CD4-positive, alpha-beta T cell treated with Interleukin-10 for 1 hour (primary cell): ENCODE measurements around the gene DAO.

Experiments
- DNase-seq: peaks from one replicate; pipeline ENCODE4 v3.0.0-alpha.2; 2020

The DAO gene

DNA sequence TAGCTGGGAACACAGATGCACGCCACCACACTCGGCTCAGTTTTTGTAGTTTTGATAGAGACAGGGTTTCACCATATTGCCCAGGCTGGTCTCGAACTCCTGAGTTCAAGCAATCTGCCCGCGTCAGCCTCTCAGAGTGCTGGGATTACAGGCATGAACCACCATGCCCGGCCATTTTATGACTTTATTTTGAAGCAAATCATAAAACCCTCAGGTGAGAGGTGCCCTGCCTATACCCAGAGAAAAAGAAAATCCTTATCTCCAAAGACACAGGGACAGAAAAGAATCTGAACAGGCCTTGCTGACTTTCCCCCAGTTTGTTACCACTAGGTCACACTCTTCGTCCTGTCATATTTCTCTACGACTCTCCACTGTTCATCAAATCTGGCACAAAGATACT, 48.8 kb downstream of the DAO start:
- DNase-seq = no peak

GRCh38 chr12:108930155-108930554, 50.3 kb downstream of the DAO start:
- DNase-seq = no peak

DNA sequence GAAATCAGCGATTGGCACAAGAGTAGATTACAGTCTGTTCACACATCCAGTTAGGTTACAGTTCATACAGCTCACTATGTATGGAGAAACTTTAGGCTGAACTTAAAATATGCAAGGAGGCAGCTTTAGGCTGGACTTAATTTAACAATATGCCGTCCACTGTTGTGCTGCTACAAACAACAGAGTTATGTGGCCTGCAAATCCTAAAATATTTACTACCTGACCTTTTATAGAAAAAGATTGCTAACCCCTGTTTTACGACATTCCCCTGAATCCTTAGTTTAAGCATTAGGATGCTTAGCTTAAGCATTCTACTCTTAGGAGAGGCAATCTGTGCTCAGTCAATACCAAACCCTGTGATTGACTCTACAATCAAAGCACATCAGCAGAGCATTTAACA, 50.9 kb downstream of the DAO start:
- DNase-seq = no peak

DNA sequence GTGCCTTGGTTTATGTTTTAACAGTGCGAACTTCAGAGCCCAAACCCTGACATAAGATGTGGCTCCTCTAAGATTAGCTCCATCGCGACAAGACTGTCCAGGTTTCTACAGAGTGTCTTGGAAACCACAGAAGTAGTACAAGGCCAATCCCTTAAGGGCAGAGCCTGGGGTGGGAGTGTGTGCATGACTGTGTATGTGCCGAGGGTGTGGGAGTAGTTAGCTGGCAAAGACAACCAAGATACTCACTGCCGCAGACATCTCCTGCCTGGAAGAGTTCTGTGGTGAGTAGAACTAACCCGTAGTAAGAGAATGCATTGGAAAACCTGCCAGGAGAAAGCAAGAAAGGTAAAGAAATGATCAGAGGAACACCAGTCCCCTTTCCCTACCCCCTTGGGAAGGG, 54.1 kb downstream of the DAO start:
- DNase-seq = no peak

DNA sequence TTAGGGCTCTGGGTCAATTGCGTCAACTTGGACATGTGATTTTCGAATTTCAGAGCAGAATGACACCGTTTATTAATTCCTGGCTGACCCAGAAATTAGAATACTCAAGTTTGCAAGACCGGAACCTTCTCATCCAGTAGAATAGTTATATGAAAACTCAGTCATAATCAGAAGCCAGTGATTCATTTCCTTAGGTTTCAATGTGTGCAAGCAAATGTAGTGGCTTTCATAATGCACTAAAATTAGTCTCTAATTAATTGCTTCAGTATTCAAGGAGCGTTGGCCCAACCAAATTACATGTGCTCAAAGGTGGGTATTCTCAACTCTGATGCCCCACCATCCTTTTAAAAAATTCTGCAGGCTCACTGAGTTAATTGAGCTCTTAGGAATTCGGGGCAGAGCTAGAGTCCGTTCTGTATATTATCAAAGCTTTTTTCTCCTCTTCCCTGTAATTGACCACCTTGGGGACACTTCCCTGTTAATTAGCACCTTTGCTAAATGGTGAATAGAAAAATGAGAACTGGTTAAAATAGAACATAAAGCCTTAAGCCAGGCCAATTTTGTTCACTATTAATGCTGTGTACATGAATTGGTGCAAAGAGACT, 55.4 kb downstream of the DAO start:
- no peak for DNase-seq

GRCh38 chr12:108938247-108938924, 58.5 kb downstream of the DAO start:
- no peak for DNase-seq

DNA sequence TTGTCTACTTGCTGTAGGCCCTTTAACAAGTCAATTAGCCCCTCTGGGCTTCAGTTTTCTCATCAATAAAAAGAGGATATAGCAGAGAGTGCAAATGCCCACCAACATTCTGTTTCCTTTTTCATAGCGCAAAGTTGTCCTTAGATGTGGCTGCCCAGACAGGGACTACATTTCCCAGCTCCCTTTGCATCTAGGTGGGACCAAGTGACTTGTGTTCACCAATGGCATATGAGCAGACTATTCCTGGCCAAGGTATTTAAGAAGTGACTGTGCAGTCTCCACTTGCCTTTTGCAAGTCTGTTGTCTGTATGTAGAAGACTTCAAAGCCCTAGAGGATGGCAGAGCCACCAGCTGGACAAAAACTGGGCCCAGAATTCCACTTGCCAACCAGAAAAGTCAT, 59.7 kb downstream of the DAO start:
- peak; percentile 42 for DNase-seq

GRCh38 chr12:108940138-108940537, 60.2 kb downstream of the DAO start:
- DNase-seq = no peak

DNA sequence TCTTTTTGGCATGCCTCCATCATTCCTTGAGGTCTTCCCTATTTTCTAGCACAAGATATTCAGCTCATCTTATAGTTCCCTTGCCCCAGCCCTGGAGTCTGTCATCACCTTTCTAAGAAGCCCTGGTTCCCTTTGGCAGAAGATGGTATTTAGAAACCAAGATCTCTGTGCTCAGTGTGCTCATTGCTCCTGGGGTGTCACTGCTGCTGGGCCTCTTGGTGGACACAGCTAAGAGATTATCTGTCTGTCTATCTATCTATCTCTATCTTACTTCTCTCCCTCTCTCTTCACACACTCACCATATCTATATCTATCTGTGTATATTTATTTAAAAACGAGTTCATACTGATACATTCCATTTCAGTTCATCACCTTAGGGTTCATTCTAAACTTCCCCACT, 67.2 kb downstream of the DAO start:
- no peak for DNase-seq

GRCh38 chr12:108948367-108948766, 68.5 kb downstream of the DAO start:
- no peak for DNase-seq

GRCh38 chr12:108949976-108950375, 70.1 kb downstream of the DAO start:
- no peak for DNase-seq
